Stimulated activated CD8-positive, alpha-beta memory T cell treated with anti-CD3 and anti-CD28 coated beads, Interleukin-4, amount 100 ng/mL, for 48 hours (primary cell): ENCODE measurements around the gene ZNF516.
"Not testable (repeated sequence)": the region's sequence is repeated elsewhere in the genome, so short reads cannot be mapped to it uniquely, and the experiment has no call there.

Source experiments
- DNase-seq: peaks from one replicate; pipeline ENCODE4 v3.0.0-alpha.2; 2020

The ZNF516 gene, protein sequence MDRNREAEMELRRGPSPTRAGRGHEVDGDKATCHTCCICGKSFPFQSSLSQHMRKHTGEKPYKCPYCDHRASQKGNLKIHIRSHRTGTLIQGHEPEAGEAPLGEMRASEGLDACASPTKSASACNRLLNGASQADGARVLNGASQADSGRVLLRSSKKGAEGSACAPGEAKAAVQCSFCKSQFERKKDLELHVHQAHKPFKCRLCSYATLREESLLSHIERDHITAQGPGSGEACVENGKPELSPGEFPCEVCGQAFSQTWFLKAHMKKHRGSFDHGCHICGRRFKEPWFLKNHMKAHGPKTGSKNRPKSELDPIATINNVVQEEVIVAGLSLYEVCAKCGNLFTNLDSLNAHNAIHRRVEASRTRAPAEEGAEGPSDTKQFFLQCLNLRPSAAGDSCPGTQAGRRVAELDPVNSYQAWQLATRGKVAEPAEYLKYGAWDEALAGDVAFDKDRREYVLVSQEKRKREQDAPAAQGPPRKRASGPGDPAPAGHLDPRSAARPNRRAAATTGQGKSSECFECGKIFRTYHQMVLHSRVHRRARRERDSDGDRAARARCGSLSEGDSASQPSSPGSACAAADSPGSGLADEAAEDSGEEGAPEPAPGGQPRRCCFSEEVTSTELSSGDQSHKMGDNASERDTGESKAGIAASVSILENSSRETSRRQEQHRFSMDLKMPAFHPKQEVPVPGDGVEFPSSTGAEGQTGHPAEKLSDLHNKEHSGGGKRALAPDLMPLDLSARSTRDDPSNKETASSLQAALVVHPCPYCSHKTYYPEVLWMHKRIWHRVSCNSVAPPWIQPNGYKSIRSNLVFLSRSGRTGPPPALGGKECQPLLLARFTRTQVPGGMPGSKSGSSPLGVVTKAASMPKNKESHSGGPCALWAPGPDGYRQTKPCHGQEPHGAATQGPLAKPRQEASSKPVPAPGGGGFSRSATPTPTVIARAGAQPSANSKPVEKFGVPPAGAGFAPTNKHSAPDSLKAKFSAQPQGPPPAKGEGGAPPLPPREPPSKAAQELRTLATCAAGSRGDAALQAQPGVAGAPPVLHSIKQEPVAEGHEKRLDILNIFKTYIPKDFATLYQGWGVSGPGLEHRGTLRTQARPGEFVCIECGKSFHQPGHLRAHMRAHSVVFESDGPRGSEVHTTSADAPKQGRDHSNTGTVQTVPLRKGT

DNA sequence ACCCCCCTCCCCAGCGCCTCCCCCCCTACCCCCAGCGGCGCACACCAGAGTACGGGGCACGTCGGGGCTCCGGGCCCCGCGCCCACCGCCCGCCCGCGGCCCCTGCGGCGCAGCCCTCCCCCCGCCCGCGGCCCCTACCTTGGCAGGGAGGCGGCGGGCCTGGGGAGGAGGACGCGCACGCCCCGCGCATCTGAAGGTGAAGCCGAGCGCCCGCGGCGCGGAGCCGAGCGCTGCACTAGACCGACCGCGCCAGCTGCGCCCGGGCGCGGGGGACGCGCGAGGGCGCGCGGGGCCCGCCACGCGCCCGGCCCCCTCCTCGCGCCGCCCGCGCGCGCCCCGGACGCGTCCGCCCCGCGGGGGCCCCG is at the start of gene ZNF516:
Gene ZNF516 (minus strand): TSS at position 237 of the 365 bp plus-strand sequence. CDS start 52,188 bp downstream, outside the sequence.
- DNase-seq: peak; percentile 30

DNA sequence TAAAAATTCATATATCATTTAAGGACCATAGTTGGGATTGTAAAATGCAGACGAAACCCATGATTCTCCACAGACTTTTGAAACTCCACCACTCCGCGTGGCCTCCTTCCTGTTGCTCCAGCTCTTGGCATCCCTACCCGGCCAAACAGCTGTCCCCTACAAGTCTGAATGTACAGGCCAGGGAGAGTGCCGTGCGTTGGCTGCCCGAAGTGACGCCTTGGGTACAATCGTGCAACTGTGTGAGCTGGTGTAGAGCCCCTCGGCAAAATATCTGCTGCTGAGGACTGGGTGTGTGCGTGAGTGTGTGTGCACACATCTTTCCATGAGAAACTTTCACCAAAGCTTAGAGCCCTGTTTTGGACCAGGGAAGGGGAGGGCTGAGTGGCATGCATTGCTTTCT is 43.8 kb upstream of the ZNF516 start:
- DNase-seq: no peak

DNA sequence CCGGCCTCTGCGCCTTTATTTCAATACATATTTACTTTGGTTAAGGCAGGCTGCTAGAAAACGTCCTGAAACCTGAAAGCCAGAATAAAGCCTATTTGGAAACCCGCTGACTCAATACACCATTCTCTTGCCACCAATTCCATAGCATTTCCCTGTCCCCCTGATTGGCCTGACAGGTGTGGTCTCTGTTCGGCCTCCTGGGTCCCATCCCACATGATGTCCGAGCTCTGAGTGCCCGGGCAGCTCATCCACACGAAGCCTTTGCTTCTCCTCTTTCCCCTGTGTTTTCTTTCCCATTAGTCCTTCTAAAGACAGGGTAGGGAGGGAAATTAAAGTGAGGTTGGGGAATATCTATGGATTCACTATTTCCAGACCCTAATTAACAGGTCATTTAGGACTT is 42.6 kb upstream of the ZNF516 start:
- DNase-seq: no peak

DNA sequence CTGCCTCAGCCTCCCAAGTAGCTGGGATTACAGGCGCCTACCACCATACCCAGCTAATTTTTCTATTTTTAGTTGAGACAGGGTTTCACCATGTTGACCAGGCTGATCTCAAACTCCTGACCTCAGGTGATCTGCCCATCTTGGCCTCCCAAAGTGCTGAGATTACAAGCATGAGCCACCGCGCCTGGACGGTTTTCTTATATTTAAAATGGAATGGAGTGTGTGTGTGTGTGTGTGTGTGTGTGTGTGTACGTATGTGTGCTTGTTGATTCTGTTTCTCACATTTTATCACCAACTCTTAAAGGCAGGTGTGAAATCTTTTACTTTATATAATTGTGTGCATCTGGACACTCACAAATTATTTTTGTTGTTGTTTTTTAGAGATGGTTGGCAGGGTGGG is 41.6 kb upstream of the ZNF516 start:
- not testable (repeated sequence) for DNase-seq

DNA sequence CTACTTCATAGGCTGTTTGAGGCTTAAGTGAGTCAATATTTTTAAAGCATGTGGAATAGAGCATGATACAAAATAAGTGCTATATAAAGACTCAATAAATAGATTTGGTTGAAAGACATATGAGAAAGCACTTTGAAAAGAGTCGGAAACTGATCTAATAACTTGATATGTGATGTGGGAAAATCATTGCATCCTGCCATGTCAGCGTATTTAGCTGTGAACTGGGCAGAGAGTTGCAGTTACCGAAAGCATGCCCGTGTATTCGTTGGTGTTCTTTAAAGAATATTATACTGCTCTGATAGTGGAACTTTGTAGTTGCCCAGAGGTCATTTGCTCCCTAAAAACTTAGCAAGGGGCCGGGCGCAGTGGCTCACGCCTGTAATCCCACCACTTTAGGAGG is 37.8 kb upstream of the ZNF516 start:
- no peak for DNase-seq

DNA sequence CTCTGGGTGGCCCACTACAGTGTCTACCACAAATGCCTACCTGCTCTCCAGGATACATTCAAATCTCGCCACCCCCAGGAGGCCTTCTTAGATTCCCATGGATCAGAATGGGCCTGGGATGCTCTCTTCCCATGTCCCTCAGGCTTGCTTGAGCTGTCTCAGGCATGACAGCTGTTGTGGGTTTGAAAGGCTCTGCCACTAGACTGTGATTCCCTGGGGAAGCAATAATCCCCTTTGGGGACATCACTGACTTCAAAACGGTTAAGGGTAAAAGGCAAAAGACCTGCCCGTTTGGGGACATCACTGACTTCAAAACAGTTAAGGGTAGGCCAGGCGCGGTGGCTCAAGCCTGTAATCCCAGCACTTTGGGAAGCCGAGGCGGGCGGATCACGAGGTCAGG is 35.8 kb upstream of the ZNF516 start:
- no peak for DNase-seq

DNA sequence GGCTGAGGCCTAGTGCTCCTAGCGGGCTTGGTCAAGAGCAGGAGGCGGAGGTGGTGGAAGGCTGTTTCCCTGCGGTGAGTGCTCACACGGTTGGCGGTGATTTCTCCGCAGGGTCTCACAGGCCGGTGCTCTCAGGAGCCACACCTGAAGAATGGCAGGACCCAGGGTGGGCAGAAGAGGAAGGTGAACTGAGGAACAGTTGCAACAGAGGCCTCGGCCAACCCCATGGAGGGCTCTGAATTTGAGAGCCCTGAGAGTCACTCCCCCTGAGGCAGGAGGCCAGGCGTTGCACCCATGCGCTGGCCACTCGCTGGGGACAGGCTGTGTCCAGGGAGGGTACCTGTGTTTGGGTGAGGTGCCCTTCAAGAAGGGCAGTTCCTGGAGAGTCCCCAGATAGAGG is 35.3 kb upstream of the ZNF516 start:
- DNase-seq: no peak

DNA sequence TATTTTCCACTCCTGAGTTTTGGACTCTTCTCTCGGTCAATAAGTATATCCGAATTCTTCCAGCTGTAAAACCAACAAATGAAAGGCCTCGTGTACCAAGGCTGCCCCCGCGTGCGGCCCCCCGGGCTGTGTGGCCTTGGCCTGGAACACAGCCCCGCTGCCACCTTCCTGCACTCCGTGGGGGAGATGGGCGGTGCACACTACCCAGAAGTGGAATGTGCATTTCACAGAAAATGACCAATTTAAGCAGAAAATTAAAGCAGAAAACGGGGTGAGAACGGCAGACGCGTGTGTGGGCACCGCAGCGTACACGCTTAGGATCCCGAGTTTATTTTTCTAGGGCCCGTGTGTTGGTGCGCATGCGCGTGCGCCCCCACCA is 34.4 kb upstream of the ZNF516 start:
- no peak for DNase-seq

DNA sequence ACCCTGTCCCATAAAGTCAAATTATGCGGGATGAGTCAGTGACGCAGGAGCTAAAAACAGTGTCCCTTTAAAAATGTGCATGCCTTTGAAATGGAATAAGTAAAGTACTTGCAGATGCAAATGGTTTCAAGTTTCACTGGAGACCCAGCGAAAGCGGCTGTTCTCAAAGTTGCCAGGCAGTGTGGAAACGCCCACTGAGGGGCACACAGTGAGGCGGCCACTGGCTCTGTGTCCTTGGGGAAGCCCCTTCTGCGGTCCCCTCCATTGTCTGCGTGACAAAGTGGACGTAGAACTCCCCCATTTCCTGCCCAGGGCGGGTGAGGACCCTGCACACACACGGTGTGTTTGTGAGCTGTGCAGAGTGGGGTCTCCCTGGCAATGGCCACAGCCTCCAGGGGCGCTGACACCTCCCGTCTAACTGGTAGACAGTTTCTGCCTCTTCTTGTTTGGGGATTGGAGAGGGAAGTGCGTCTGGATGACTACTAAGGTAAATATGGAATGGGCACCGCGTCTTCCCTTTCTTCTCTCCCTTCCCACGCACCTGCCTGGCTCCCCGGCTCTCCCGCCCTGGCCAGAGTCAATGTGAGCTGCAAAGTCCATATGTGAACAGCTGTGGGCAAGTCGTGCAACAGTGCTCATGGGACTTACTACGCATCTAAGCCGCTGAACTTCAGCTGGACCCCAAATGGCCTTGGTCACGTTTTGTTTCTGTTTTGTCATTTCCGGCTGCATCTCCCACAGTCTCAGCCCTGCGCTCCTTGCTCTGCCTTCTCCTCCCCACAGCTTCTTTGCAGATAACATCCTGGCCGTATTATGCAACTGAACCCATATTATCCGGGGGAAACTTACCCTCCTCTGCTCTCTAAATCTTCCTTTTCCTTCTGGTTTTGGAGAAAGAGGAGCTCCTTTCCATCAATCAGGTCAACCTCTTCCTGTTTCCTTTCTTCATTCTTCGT is 33.7 kb upstream of the ZNF516 start:
- DNase-seq: no peak

DNA sequence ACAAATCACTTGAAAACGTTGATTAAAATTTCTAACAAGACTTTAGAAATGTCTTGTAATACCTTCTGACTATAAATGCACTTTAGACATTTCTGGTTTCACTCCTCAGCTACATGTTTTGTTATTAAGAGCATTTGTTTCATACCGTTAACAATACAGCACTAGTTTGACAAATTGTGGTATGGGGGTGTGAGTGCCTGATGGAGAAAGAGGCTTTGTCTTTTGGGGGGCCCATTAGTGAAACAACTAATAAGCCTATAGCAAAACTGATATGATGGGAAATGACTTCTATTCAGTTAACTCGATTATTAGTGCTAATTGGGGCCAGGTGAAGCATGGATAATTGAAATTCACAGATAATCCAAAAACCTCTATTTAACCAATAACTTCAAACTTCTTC is 30.9 kb upstream of the ZNF516 start:
- no peak for DNase-seq

DNA sequence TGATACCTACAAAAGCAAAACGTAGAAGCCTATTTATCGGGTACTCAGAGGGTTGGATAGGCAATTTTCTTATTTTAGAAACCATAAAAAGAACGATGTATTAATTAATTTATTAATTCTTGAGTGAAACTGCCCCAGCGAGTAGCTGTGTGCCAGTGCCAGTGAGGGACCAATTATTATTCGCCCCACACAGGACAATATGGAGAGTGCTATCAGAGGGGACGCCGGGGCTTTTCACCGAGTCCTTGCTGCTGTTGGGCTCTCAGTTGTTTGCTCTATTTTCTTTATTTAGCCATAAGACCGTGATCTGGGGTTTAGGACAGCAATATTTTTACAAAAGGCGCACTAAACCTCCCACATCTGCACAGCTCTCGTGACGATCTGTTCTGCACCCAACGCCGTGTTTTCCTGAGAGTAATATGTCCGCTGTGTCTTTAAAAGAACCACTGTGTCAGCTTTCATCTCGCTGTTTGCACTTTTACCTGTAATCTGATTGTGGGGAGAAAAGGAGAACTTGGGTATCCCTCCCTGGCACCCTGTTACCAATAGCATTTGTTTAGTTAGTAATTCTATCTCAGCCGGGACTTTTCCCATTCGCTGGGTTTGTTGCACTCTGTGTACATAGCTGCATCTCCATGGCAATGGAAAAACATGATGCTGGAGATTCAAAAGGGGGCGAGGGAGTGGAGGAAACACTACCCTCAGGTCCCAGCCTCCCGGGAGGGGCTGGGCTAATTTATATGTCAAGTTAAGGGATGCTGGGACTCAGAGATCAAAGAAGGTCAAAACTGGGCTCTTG is 30.1 kb upstream of the ZNF516 start:
- no peak for DNase-seq

DNA sequence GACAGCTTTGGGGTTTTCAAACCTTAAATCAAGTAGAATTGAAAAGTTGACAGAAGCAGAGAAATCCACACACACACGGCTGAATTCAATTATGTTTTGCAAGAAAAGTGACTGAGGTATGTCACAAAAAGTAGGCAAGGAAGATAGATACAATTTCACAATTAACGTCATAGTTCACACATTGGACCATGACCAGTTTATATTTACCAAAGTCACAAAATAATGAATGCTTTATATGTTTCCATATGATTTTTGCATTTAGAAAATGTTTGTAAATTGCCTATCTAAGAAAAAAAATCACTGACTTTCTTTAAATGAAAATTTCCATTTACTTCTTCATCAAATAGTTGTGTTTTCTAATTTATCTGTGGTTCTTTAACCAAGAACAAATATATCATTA is 29.4 kb upstream of the ZNF516 start:
- no peak for DNase-seq

DNA sequence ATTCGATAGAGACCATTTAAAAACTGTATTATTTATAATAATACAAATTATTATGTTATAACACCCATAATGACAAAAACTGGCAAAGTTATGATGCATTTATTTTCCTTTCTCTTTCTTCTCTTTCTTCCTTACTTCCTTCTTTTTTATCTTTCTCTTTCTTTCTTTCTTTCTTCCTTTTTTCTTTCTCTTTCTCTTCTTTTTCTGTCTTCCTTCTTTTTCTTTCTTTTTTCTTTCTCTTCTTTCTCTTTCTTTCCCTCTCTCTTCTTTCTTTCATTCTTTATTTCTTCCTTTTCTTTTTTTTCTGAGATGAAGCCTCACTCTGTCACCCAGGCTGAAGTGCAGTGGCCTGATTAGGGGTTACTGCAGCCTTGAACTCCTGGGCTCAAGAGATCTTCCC is 27.5 kb upstream of the ZNF516 start:
- no peak for DNase-seq

DNA sequence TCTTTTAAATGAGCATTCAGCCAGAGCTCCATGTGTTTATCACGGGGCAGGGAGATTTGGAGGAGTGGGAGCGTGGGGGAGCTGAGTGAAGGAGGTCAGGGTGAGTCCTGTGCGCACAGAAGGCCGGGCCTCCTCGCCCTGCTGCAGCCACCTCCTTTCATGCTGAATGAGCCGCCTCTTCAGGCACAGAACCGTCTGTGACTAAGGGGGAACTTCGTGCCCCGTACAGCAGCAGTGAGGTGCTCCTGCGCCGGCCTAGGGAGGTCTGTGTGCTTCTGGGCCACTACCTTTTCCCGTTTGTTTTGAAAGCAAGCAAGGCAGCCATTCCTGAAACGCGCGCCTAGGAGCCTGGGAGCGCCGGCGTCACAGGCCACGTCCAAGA is 27.1 kb upstream of the ZNF516 start:
- no peak for DNase-seq

DNA sequence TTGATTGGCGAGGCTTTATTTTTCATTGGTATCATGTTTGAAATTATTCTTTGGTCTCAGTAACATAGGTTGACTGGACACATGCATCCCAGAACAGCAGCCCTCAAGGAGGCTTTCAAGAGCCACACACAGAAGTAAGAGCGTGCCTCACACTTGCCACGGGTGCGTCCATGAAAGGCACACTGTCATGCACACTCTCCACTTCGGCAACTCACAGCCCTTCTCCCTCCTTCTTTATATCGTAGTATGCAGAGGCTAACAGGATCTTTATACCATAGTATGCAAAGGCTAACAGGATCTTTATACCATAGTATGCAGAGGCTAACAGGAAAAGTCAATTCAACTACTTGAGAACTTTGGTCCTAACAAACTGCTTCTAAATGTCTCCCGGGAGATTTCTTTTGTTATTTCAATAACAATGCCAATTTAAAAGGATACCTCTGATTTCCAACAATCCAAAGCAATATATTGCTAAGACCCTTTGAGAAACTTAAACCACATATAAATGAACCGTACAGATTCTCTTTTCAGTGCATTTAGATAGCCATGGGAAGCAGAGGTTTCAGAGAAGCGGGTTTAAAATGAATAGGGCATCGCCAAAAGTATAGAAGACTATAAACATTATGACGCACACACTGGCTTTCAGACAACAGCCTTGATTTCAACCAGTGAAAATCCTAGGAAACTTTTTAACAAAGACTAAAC is 26.5 kb upstream of the ZNF516 start:
- DNase-seq: no peak

DNA sequence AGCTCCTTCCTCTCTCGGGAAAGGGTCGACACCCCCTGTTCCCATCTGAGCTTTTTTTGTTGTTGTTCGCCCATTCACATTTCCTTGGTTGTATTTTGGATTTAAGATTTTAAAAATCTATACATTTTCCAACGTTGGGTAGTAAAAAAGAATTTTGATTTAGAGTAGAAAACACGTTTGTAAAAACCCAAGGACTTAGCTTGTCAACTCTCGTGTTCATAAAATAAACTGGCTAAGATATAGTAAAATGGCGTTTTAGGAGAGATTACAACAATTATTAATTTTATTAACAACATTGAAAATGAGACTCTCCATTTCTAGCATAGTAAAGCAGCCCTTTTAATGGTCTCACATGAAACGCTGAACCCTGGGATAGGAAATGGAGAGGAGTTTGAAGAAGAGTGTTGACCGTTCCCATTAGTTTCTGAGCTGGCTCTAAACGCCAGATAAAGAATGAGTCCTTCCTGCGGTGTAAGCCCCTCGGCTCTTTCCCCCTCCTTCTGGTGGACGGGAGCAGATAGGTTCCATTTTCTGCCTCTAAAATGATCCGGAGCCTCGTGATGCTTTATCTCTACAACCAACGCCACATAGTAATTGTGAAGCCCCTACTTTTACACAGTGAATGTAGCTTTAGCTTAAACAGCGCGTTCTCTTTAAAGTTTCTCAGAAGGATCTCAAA is 24.0 kb upstream of the ZNF516 start:
- no peak for DNase-seq

DNA sequence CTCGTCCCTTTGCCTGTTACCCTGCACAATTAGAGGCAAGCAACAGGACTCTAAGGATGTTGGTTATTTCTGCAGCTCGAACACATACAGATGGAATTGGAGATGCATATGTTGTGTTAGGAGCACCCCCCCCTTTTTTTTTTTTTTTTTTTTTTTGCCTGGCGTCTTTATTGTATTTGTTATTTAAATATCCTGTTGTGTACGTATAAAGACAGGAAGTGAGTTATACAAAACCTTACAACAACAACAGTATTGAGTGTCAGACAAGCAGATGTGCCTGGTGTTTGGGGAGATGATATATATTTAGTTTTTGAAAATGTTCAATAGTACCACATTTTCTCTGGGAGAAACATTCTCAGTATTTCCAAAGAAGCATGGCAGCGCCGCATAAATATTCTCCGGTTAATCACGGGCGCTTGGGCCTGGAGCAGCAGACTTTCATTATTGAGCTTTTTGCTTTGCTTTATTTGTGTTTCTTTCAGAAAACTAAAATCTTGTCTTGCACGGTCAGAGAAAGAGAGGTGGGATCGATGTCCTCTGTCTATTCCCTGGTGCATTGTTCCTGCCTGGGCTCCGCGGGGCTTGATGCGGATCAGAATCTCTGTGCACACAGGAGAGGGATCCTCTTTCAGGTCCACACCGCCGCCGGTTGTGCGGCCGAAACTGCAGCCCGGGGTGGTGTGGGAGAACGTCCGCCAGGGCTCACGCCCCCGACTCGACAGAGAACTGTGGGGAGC is 23.2 kb upstream of the ZNF516 start:
- no peak for DNase-seq

DNA sequence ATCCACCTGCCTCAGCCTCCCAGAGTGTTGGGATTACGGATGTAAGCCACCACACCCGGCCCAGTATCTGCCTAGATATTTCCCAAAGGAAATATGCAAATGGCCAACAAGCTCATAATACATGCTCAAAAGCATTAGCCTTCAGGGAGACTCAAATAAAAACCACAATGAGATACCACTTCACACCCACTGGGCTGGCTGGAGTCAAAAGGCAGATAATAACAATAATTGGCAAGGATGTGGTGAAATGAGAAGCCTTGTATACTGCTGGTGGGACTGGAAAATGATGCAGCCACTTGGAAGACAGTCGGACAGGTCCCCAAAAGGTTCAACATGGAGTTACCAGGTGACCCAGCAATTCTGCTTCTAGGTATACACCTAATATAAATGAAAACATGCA is 20.5 kb upstream of the ZNF516 start:
- no peak for DNase-seq

DNA sequence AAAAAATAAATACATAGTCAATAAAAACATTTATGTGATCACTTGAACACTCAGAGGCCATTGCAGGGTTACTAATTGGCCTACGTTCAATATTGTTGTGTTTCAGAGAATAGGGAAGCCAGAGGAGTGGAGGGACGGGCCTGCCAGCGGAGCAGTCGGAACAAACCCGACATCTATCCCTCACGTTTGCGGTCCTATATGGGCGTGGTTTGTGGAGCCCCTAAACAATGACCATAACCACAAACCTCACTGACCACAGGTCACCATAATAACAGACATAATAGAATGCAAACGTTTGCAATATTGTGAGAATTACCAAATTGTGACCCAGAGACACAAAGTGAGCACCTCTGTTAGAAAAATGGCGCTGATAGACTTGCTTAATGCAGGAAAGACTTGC is 19.5 kb upstream of the ZNF516 start:
- DNase-seq: no peak
